ENCODE measurements around the gene SNX8.

DNA sequence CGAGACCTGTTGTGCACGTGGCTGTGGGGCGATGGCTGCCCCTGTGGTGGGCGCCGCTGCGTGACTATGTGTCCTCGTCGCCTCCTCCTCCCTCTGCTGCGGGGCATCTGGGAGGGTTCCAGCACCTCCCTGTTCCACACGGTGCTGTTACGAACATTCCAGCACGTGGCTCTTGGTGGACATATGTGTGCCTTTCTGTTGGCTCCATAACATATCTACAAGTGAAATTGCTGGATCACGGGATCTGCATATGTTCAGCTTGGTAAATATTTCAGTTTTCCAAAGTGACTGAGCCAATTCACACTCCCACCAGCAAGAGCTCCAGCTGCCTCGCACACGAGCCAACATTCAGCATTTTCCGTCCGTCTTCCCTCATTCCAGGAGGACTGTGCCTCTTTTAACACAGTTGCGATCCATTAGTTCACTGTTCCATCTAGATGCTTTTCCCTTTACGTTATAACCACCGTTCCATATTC, 25.1 kb downstream of the SNX8 start:
- TF ChIP-seq GATA3 (IDR thresholded peaks at IDR 0.05; ENCODE audit: low read depth, low read length) (no peak), GATA2 (IDR thresholded peaks at IDR 0.05; ENCODE audit: low read depth, low read length) (no peak)

Measured in SH-SY5Y (cell line).